Measurements from ENCODE around the gene ASAP2. TPM values are rescaled to one million over a fixed set of nuclear protein-coding genes. Genes with fewer than 3 reads are reported as not detected.

Gene ASAP2
- total RNA-seq, 2 experiments from 2014 or later = 0.25 to 0.71 TPM

- H3K36me3 Mint-ChIP-seq (ENCODE audit: low read depth) = no peaks in the 10 kb centered on the region
- no peaks in the 10 kb centered on the region for H3K9me3 Mint-ChIP-seq
- CTCF ChIA-PET = no interaction called here
- peaks cover 10% of the 10 kb centered on the region for H3K4me1 Mint-ChIP-seq
- no peak overlapping the region for H3K4me3 Mint-ChIP-seq
- DNase-seq = no peak
- POLR2A ChIA-PET = no interaction called here
- peaks cover 27% of the 10 kb centered on the region for H3K27me3 Mint-ChIP-seq
- no peak overlapping the region for H3K27ac Mint-ChIP-seq
Measured at GRCh38 chr2:9235147-9236044, 28.8 kb downstream of the ASAP2 start.

- H3K27me3 Mint-ChIP-seq = peaks cover 27% of the 10 kb centered on the region
- H3K9me3 Mint-ChIP-seq = no peaks in the 10 kb centered on the region
- POLR2A ChIA-PET = no interaction called here
- H3K4me1 Mint-ChIP-seq = peaks cover 10% of the 10 kb centered on the region
- H3K27ac Mint-ChIP-seq = no peak overlapping the region
- CTCF ChIA-PET = no interaction called here
- H3K4me3 Mint-ChIP-seq = no peak overlapping the region
- no peak for DNase-seq
- no peaks in the 10 kb centered on the region for H3K36me3 Mint-ChIP-seq (ENCODE audit: low read depth)
Measured at GRCh38 chr2:9236045-9236344, 29.4 kb downstream of the ASAP2 start.

GRCh38 chr2:9236867-9237266 is 30.3 kb downstream of the ASAP2 start:
- Mint-ChIP-seq H3K9me3 (no peaks in the 10 kb centered on the region), H3K4me1 (peaks cover 10% of the 10 kb centered on the region), H3K27ac (no peak overlapping the region), H3K36me3 (ENCODE audit: low read depth) (no peaks in the 10 kb centered on the region), H3K27me3 (peaks cover 24% of the 10 kb centered on the region), H3K4me3 (no peak overlapping the region)
- POLR2A ChIA-PET = no interaction called here
- CTCF ChIA-PET = no interaction called here
- DNase-seq = no peak

GRCh38 chr2:9237831-9238230 is 31.2 kb downstream of the ASAP2 start:
- no peak for DNase-seq
- CTCF ChIA-PET = interaction anchor here (0.6 kb wide), 1 partner anchor 1734 kb away, joined by 3 read pairs; no protein-coding TSS in a partner anchor
- H3K27me3 Mint-ChIP-seq = peaks cover 18% of the 10 kb centered on the region
- H3K4me3 Mint-ChIP-seq = no peak overlapping the region
- no peaks in the 10 kb centered on the region for H3K36me3 Mint-ChIP-seq (ENCODE audit: low read depth)
- H3K27ac Mint-ChIP-seq = no peak overlapping the region
- H3K4me1 Mint-ChIP-seq = peaks cover 8% of the 10 kb centered on the region
- no peaks in the 10 kb centered on the region for H3K9me3 Mint-ChIP-seq
- POLR2A ChIA-PET = no interaction called here

DNA sequence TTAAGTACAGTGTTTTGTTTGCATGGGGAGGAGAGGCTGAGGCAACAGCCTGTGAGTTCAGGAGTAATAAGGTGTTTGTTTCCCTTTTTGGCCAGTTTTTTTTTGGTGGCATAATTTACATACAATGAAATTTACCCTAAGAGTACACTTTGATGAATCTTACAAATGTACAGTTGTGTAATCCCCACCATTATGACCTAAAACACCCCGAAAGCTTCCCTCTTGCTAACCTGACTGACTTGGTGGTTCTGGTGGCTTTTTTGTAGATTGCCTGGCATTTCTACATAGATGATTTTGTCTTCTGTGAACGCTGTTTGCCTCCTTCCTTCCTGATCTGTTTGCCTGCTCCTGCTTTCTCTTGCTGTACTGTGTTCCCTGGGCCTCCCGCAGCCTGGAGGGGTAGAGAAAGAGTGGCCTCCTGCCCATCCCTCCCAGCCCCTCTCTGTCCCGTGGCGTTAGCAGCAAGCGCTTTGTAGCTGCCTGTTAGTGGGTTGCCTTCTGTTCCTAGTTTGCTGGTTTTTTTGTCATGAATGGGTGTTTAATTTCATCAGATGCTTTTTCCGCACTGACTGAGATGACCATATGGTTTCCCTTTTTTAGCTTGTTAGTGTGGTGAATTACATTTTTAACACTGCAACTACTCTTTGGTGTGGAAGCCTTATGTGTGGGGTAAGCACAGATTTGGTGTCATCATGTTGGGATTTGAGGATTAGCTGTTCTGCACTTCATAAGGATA is 32.1 kb downstream of the ASAP2 start:
- CTCF ChIA-PET = no interaction called here
- POLR2A ChIA-PET = no interaction called here

DNA sequence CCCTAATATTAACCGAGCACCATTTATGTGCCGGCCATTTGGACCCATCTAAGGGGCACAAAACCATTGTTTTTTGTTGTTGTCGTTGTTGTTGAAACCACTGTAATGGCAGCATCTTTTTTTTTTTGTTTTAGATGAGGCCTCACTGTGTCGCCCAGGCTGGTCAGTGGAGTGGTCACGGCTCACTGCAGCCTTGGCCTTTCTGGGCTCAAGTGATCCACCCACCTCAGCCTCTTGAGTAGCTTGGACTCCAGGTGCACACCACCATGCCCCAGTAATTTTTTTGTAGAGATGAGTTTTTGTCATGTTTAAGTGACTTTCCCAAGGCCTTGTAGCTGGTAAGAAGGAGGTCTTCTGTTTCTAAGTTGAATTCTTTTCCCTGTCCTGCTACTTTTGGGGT is 33.0 kb downstream of the ASAP2 start:
- no peaks in the 10 kb centered on the region for H3K9me3 Mint-ChIP-seq
- H3K4me3 Mint-ChIP-seq = no peak overlapping the region
- no peaks in the 10 kb centered on the region for H3K36me3 Mint-ChIP-seq (ENCODE audit: low read depth)
- ChIA-PET POLR2A (no interaction called here), CTCF (no interaction called here)
- H3K27me3 Mint-ChIP-seq = peaks cover 15% of the 10 kb centered on the region
- no peak for DNase-seq
- H3K27ac Mint-ChIP-seq = no peak overlapping the region
- H3K4me1 Mint-ChIP-seq = peaks cover 2% of the 10 kb centered on the region

More for the DNA sequence above, 32.1 kb downstream of the ASAP2 start:
- H3K4me1 Mint-ChIP-seq = peaks cover 5% of the 10 kb centered on the region
- DNase-seq = no peak
- peaks cover 15% of the 10 kb centered on the region for H3K27me3 Mint-ChIP-seq
- H3K27ac Mint-ChIP-seq = no peak overlapping the region
- no peaks in the 10 kb centered on the region for H3K36me3 Mint-ChIP-seq (ENCODE audit: low read depth)
- no peak overlapping the region for H3K4me3 Mint-ChIP-seq
- no peaks in the 10 kb centered on the region for H3K9me3 Mint-ChIP-seq

DNA sequence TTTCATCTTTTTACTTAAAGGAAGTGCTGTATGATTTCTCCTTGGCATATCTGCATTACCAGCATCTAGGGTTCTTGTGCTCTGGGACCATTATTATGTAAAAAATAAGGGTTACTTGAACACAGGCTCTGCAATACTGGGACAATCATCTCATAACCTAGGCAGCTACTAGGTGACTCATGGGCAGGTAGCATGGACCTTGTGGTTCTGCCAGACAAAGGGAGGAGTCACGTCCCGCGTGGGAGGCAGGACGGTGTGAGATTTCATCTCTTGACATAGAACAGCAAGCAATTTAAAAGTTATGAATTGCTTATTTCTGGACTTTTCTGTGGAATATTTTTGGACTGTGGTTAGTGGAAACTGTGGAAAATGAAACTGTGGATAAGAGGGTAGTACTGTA is 34.1 kb downstream of the ASAP2 start:
- no peak for DNase-seq
- CTCF ChIA-PET = no interaction called here
- peaks cover 11% of the 10 kb centered on the region for H3K4me1 Mint-ChIP-seq

GRCh38 chr2:9241233-9241632 is 34.6 kb downstream of the ASAP2 start:
- Mint-ChIP-seq H3K4me1 (peaks cover 11% of the 10 kb centered on the region), H3K4me3 (no peak overlapping the region), H3K27me3 (peaks cover 11% of the 10 kb centered on the region), H3K9me3 (no peaks in the 10 kb centered on the region), H3K27ac (no peak overlapping the region), H3K36me3 (ENCODE audit: low read depth) (no peaks in the 10 kb centered on the region)
- no peak for DNase-seq
- ChIA-PET CTCF (no interaction called here), POLR2A (no interaction called here)

More for the DNA sequence above, 34.1 kb downstream of the ASAP2 start:
- H3K36me3 Mint-ChIP-seq (ENCODE audit: low read depth) = no peaks in the 10 kb centered on the region
- H3K9me3 Mint-ChIP-seq = no peaks in the 10 kb centered on the region
- peaks cover 11% of the 10 kb centered on the region for H3K27me3 Mint-ChIP-seq
- POLR2A ChIA-PET = no interaction called here
- no peak overlapping the region for H3K4me3 Mint-ChIP-seq
- H3K27ac Mint-ChIP-seq = no peak overlapping the region

DNA sequence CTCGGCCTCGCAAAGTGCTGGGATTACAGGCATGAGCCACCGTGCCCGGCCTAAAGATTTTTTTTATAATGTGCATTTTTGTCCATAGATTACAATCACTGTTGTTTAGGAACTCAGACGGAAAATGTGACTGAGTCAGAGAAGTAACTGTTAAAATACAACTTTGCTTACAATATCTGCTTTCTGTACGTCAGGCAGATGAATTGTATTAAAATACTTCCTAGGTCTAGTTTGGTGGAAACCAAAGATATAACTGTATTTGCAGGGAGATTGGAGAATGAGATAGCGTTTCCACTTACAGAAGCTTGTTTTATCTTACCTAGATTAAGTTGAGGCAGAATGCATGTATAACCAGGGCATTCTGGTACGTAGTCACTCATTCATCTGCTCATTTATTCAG is 36.7 kb downstream of the ASAP2 start:
- Mint-ChIP-seq H3K27me3 (peaks cover 9% of the 10 kb centered on the region), H3K36me3 (ENCODE audit: low read depth) (no peaks in the 10 kb centered on the region), H3K4me1 (peaks cover 11% of the 10 kb centered on the region), H3K4me3 (no peak overlapping the region), H3K9me3 (no peaks in the 10 kb centered on the region), H3K27ac (no peak overlapping the region)
- CTCF ChIA-PET = no interaction called here
- DNase-seq = no peak
- POLR2A ChIA-PET = no interaction called here

DNA sequence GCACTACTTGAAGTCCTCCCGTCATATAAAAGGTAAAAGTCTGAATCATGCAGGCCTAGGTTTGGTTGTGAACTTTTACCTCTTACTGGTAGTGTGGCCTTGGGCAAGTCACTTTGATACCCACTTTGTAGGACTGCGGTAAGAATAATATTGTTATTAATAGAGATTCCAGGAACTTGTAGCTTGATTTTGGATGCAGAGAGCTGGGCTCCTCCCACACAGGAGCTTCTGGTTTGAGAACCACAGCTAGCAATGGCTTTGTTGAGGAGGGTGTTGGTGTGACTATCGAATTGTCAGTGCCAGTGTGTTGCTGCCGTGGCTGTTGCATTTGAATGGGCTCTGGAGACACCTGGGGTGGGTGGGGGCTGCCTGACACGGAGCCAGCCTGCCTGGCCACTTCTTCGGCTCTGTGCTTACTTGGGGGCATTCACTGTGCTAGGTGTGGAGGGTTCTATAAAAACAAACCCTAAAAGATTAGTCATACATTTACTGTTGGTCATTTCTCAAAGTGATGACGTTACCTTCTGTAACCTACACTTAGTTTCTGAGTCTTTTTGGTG is 38.5 kb downstream of the ASAP2 start:
- Mint-ChIP-seq H3K27ac (peak overlapping the region; percentile 47), H3K4me1 (peaks cover 11% of the 10 kb centered on the region), H3K36me3 (ENCODE audit: low read depth) (no peaks in the 10 kb centered on the region), H3K4me3 (no peak overlapping the region), H3K27me3 (peaks cover 3% of the 10 kb centered on the region), H3K9me3 (no peaks in the 10 kb centered on the region)
- ChIA-PET POLR2A (no interaction called here), CTCF (no interaction called here)
- DNase-seq = no peak

GRCh38 chr2:9247177-9247576 is 40.6 kb downstream of the ASAP2 start:
- POLR2A ChIA-PET = no interaction called here
- peaks cover 7% of the 10 kb centered on the region for H3K27me3 Mint-ChIP-seq
- H3K9me3 Mint-ChIP-seq = no peaks in the 10 kb centered on the region
- CTCF ChIA-PET = no interaction called here
- H3K36me3 Mint-ChIP-seq (ENCODE audit: low read depth) = no peaks in the 10 kb centered on the region
- no peak overlapping the region for H3K27ac Mint-ChIP-seq
- DNase-seq = no peak
- peaks cover 11% of the 10 kb centered on the region for H3K4me1 Mint-ChIP-seq
- H3K4me3 Mint-ChIP-seq = no peak overlapping the region

DNA sequence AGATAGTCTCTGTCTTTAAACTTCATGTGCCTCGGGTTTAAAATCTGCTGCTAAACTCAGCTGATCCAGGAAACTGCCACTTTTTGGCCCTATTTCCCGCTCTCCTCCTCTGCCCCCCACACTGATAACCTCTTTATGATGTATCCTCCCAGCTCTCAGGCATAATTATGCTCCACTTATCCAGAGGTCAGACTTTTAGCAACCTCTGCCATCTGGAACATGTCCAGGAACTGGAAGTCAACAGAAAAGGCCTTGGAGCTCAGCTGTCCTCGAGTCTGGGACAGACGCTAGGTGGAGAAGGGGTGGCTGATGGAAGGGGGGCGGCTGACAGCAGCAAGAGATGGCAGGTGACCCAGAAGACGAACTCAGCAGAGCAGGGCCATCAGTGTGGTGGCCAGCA is 41.2 kb downstream of the ASAP2 start:
- H3K4me1 Mint-ChIP-seq = peaks cover 11% of the 10 kb centered on the region
- H3K27me3 Mint-ChIP-seq = peaks cover 5% of the 10 kb centered on the region
- DNase-seq = no peak
- no peaks in the 10 kb centered on the region for H3K9me3 Mint-ChIP-seq
- POLR2A ChIA-PET = no interaction called here
- H3K27ac Mint-ChIP-seq = no peak overlapping the region
- CTCF ChIA-PET = no interaction called here
- H3K4me3 Mint-ChIP-seq = no peak overlapping the region
- no peaks in the 10 kb centered on the region for H3K36me3 Mint-ChIP-seq (ENCODE audit: low read depth)

- Mint-ChIP-seq H3K4me3 (no peak overlapping the region), H3K4me1 (peaks cover 11% of the 10 kb centered on the region), H3K27me3 (peaks cover 4% of the 10 kb centered on the region), H3K9me3 (no peaks in the 10 kb centered on the region), H3K36me3 (ENCODE audit: low read depth) (no peaks in the 10 kb centered on the region), H3K27ac (no peak overlapping the region)
- CTCF ChIA-PET = no interaction called here
- DNase-seq = no peak
- POLR2A ChIA-PET = no interaction called here
Measured at GRCh38 chr2:9248363-9248762, 41.8 kb downstream of the ASAP2 start.

Measured in activated CD4-positive, alpha-beta memory T cell treated with anti-CD3 and anti-CD28 coated beads, Interleukin-2, amount 10 ng/mL, durations not matched to agents 7 days and 5 days (primary cell).